GM18502 (cell line): ENCODE measurements around the gene SLIT2.
A peak's percentile ranks its signal among the peaks of the same experiment; 100 is the strongest.

Source experiments
- ATAC-seq: cut with Tn5 transposase; IDR thresholded peaks from one replicate; pipeline ENCODE4 v1.9.1; 2021; ENCODE audit warnings: mild to moderate bottlenecking; ENCODE audit not compliant: unreplicated experiment, poor library complexity

Gene SLIT2

DNA sequence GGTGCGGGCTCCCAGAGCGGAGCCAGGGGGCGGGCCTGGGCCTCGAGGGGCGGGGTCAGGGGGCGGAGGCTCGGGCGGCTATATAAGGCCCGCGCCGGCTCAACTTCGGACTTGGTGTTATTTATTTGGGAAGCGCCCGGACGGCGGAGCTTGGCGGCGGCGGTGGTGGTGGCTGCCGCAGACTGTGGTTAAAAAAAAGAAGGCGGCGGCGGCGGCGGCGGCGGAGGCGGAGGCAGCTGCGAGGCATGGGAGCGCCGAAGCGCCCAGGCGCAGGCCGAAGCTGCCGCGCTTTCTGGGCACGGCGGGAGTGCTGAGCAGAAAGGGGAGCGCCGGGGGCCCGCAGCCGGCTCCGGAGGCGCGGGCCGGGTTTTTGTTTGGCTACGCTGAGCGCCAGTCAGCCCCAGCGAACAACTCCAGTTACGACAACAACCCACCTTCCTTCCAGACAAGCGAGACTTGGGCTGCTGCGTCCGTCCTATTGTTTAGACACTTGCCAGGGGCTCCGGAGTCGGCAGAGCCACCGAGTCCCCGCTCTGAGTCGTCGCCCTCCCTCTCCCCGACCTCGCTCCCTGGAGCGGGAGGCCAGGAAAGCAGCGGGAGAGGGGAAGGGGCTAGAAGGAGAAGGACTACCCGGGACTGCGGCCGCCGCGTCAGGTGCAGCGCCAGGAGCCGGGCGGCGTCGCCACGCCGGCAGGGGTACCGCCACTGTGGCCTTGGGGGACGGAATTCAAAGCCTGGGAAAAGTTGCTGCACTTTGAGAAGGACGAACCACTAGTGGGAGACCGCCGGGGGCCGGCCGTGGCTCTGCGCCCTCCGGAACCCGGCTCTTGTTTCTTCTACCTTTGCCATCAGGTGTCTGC is at the start of gene SLIT2:
Gene SLIT2 (plus strand): TSS at position 110 of the 860 bp plus-strand sequence. CDS start 1,911 bp downstream, outside the sequence.
- peak; percentile 91 for ATAC-seq

DNA sequence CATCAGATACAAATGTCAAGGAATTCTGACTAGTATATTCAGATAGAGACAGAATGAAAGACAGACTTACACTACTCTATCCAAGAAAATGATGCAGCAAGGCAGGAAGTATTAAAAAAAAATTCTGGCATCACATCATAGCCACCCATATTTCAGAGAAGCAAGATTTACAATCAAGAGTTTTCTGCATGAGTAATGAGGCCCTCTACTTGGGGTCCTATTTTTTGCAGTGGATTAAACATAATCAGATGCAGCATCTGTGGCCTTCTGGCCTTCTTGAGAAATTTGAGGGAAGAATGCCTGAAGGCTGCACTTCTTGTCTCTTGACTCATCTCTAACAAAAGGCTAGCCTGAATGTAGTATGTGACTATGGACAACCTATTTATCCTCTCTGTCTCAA is 48.2 kb upstream of the SLIT2 start:
- ATAC-seq, result no peak

DNA sequence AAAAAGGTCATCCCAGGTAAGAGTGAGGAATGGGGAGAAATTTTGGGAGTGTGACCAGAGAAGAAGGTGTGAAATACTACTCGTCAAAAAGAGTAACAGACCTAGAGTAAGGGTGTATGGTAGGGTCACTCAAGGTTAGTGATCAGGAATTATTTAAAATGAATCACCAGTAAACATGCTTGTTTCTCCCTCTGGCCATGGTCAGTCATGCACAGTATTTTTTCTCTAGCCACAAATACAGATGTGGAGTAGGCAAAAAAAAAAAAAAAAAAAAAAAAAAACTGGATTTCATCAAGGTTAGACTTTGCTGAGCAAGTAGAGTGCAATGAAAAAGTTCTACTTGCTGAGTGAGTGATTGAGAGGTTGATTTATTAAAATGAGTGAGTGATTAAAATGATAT is 34.2 kb upstream of the SLIT2 start:
- ATAC-seq, result no peak

DNA sequence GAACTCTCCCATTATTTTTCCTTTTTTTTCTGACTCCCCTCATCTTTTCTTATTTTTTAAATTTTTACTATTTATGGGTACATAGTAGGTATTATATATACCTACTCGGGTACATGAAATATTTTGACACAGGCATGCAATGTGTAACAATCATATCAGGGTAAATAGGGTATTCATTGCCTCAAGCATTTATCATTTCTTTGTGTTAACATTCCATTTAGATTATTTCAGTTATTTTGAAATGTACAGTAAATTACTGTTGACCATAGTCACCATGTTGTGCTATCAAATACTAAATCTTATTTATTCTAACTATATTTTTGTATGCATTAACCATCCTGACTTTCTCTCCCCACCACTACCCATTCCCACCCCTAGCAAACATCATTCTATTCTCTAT is 33.8 kb upstream of the SLIT2 start:
- ATAC-seq, result no peak

- ATAC-seq, result no peak
These were observed 32.2 kb upstream of the SLIT2 start for GRCh38 chr4:20219521-20219920.

GRCh38 chr4:20237894-20238537 is 13.7 kb upstream of the SLIT2 start:
- no peak for ATAC-seq

DNA sequence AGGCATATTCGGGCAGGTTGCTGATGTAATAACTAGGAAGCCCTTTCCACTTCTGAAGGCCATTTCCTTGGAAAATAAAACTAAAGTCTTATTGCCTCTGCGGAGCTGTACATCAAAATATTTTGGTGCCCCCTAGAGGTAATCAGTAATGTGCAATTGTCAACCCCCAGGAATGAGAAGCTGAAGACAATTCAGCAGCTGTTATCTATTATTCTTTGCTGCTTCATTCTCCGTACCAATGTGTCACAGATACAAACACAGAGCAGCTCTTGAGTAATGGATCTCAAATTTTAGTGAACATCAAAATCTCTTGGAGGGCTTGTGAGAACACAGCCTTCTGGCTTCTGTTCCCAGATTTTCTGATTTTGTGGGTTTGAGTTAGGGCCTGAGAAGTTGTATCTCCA is 3.5 kb upstream of the SLIT2 start:
- no peak for ATAC-seq

DNA sequence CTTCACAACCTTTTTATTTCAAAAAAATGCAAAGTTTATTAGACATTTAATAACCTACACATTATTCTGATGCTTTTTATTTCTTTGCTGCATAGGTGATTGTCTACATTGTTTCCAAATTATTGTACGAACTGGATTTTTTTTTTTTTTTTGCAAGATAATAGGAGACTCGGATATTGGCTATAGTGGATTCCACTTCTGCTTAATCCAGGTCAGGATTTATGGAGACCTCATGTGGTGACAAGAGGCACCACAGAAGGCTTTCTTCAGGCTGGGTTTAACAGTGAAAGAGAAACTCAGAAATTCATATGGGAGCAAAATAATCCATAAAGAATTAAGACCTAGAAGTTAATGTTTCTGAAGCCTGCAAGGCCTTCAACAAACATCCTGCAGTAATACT is 2.4 kb upstream of the SLIT2 start:
- no peak for ATAC-seq

- peak; percentile 20 for ATAC-seq
These were observed 492 bp upstream of the SLIT2 start for GRCh38 chr4:20251031-20251795.

- ATAC-seq, result no peak
These were observed 1.1 kb downstream of the SLIT2 start for GRCh38 chr4:20252656-20253282.

DNA sequence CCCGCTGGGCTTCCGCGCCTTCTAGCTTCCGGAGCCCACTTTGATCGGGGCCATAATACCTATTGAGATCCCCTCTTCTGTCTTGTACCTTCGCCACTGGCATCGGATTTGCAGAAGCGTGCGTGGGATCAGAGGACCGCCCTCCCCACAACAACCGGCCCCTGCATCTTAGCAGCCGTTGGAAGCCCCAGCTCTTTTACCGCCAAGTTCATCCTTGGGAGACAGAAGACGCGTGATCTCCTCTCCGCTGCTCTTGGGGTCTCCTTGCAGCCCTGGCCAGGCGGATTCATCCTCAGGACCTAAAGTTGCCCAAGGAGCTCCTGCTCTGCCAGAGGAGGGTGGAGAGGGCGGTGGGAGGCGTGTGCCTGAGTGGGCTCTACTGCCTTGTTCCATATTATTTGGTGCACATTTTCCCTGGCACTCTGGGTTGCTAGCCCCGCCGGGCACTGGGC is 1.6 kb downstream of the SLIT2 start:
- no peak for ATAC-seq

GRCh38 chr4:20253735-20254409 is 2.2 kb downstream of the SLIT2 start:
- no peak for ATAC-seq

DNA sequence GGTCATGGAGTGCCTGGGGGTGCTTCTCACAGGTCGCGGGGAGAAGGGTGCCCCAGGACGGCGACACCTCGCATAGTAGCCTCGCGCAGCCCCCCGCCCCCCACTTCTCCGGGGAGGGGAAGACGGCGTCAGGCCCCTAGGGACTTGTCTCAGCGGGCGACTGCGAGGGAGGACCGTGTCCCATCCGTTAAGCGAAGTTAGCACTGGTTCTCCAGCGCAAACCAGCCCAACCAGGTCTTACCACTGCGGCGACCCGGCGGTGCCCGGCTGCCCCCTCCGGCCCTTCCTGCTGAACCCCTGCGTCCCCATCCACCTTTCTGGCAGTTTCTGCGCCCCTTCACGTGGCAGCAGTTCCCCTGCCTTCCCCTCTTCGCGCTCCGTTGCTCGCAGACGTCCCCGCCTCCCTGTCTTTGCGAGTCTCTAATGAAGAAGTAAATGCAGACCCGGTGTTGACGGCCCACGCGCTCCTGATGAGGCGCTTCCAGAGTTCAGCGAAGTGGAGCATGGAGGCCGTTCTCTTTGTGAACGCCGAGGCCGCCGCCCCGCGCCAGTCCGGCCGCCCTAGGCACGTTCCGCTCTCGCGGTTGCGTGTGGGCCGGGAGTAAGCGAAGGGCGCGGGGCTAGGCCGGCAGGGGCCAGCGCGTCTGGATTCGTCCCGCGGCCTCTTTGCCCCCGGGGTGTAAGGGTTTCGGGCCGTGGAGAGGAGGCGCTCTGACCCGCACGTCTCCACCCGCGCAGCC is 3.0 kb downstream of the SLIT2 start:
- no peak for ATAC-seq

DNA sequence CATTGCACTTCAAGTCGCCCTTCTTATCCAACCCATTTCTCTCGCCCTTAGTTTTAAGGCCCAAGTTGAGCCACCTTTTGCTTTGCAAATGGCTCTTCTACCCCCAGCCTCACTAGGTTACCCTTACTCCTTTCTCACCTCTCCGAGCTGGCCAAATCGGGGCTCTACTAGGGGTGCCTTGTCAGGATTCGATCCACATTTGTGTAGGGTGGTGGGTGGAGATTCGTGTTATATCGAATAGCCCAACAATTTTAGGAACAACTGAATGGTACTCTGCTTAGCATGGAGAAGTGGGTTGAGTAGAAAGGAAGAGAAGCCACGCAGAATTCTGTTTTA is 3.5 kb downstream of the SLIT2 start:
- ATAC-seq, result no peak

DNA sequence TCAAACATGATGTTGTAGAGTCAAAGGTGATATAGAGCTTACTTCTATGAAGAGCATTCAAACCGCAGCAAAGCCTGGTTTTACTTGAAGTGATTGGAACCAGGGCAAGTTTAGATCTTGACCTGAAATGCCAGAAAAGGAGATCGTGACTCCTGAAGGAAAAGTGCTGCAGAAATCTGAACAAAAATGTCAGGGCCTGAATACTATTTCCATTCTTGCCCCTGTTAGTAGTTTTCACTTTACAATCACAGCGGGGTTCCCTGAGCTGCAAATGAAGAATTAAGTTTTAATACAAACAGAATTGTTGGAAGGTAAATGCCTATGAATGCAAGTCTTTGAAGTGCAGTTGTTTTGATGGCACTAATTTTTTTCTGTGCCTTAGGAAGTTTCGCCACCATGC is 4.1 kb downstream of the SLIT2 start:
- no peak for ATAC-seq

DNA sequence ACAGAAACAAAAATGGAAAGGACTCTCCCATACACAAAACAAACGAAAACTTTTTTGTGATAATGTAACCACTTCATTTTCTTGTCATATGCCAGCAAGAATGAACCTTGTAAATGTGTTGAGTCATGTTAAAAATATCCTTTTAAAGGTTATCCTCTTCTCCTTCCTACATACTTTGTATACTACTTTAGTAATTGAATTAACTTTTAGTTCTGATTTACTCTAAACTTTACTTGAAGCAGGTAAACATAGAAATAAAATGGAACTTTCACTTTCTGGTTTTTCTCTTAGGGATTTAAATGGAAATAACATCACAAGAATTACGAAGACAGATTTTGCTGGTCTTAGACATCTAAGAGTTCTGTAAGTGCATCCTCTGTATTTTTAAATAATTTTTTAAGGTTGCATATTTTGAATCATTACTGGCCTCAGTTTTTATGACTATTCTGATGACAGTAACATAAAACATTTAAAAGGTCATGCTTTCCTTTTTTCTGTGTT is 4.7 kb downstream of the SLIT2 start:
- no peak for ATAC-seq

GRCh38 chr4:20259707-20260106 is 8.0 kb downstream of the SLIT2 start:
- no peak for ATAC-seq

DNA sequence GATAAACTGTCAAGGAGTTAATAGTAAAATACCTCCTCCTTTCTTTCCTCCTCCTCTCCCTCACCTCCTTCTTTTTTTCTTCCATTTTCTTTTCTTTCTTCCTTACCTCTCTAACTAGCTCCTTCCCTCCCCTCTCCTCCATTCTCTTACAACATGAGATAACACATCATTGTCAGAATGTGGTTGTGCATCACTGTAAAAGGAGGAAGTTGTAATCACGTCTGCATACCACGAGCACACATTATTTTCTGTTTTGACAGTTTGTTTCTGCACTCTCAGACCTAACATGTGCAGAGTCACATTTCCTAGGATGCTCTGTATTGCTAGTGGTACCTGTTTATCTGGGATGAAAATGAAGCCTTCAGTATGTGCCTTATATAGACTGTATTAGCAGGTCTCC is 9.1 kb downstream of the SLIT2 start:
- ATAC-seq, result no peak

DNA sequence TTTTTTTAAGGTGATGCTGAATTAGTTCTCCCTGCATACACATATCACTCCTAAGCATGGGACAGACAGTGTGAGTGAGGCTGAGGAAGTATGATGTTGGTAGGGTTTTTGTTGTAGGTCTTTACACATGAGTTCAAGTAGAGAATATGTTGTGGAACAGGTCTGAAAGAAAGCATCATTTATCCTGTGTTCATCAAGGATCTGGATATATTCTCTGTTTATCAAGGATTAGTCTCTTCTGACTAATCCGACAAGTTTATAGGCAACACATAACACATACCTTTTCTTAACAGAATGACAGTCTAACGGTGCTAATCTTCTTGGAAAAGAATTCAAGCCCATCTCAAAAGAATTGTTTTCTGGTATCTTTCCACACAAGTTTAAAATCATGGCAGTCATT is 10.5 kb downstream of the SLIT2 start:
- no peak for ATAC-seq
